ENCODE measurements around the gene CFL2. TPM values are rescaled to one million over a fixed set of nuclear protein-coding genes. Genes with fewer than 3 reads are reported as not detected.

CFL2 gene
- total and polyA plus RNA-seq, 9 donors, result 43.0 to 194 (median 70.7) TPM

GRCh38 chr14:34721129-34721528 is 6.7 kb upstream of the CFL2 start:
- H3K36me3 ChIP-seq, result no peaks in the 10 kb centered on the region
- no peaks in the 10 kb centered on the region for H3K27me3 ChIP-seq
- no peak overlapping the region for H3K27ac ChIP-seq
- H3K4me1 ChIP-seq (ENCODE audit: insufficient read depth), result no peaks in the 10 kb centered on the region
- TF ChIP-seq EP300 (IDR thresholded peaks at IDR 0.05), result no peak
- no peak for DNase-seq
- H3K4me3 ChIP-seq, result no peak overlapping the region
- intact Hi-C loops (cut with DNase I), result loop anchor here (5.0 to 10.0 kb wide), 2 partner anchors 46 to 49 kb away; no protein-coding TSS in a partner anchor
- no peaks in the 10 kb centered on the region for H3K9me3 ChIP-seq
- WGBS, 3 donors, result 90 to 93% (median 92%) methylated on average over 2 of the region's 2 CpGs

GRCh38 chr14:34718750-34719304 is 4.4 kb upstream of the CFL2 start:
- DNase-seq, result no peak
- TF ChIP-seq CTCF (IDR thresholded peaks at IDR 0.05), result no peak
- intact Hi-C loops (cut with DNase I), result no loop called here
- Histone ChIP-seq H3K36me3 (no peaks in the 10 kb centered on the region), H3K27me3 (no peaks in the 10 kb centered on the region), H3K4me1 (ENCODE audit: insufficient read depth) (no peaks in the 10 kb centered on the region), H3K27ac (no peak overlapping the region), H3K9me3 (no peaks in the 10 kb centered on the region), H3K4me3 (no peak overlapping the region)
- 58 to 83% (median 63%) methylated on average over 4 of the region's 4 CpGs for WGBS, 3 donors

- H3K4me1 ChIP-seq (ENCODE audit: insufficient read depth), result peaks cover 5% of the 10 kb centered on the region
- peak overlapping the region; percentile 98 for H3K4me3 ChIP-seq
- H3K27me3 ChIP-seq, result no peaks in the 10 kb centered on the region
- no peaks in the 10 kb centered on the region for H3K9me3 ChIP-seq
- intact Hi-C loops (cut with DNase I), result no loop called here
- DNase-seq, result no peak
- peak; percentile 8 for TF ChIP-seq EP300 (IDR thresholded peaks at IDR 0.05)
- no peak for TF ChIP-seq CTCF (IDR thresholded peaks at IDR 0.05)
- H3K36me3 ChIP-seq, result no peaks in the 10 kb centered on the region
- WGBS, 3 donors, result 24 to 32% (median 28%) methylated on average over 8 of the region's 8 CpGs
- H3K27ac ChIP-seq, result peak overlapping the region; percentile 93 to 95
Observed at GRCh38 chr14:34715127-34715863, 902 bp upstream of the CFL2 start.

GRCh38 chr14:34713681-34714319 is 593 bp downstream of the CFL2 start:
- no peaks in the 10 kb centered on the region for H3K9me3 ChIP-seq
- peaks cover 5% of the 10 kb centered on the region for H3K4me1 ChIP-seq (ENCODE audit: insufficient read depth)
- peak overlapping the region; percentile 98 for H3K4me3 ChIP-seq
- peak in 3 of 5 donors; percentile 49 to 57 (median 52) for DNase-seq
- TF ChIP-seq POLR2A (IDR thresholded peaks at IDR 0.05) (no peak), EP300 (IDR thresholded peaks at IDR 0.05) (no peak), CTCF (IDR thresholded peaks at IDR 0.05) (no peak)
- 0% methylated on average over 33 of the region's 33 CpGs for WGBS, 3 donors
- H3K36me3 ChIP-seq, result no peaks in the 10 kb centered on the region
- intact Hi-C loops (cut with DNase I), result no loop called here
- H3K27me3 ChIP-seq, result no peaks in the 10 kb centered on the region
- H3K27ac ChIP-seq, result peak overlapping the region; percentile 93 to 95

Measured in ovary (tissue), 9 donors.